ENCODE measurements around the gene CSRP3.

Gene CSRP3

GRCh38 chr11:19240420-19241259 is 38.9 kb upstream of the CSRP3 start, which contains the start of gene E2F8:
Gene E2F8, minus strand, starts transcription at chr11:19240945. Its CDS starts 824 bp downstream, at chr11:19240121.
- 0 to 1% methylated on average over 37 to 42 of the region's 59 CpGs for whole genome bisulfite sequencing, 2 experiments (ENCODE audit: insufficient coverage in 2 of 2)
- H3K36me3 ChIP-seq (ENCODE audit: control insufficient read depth, insufficient read depth, low read length) = peaks cover 15% of the 10 kb centered on the region
- H3K4me1 ChIP-seq (ENCODE audit: control insufficient read depth, insufficient read depth, low read length, poor library complexity, severe bottlenecking) = peaks cover 5% of the 10 kb centered on the region
- peak within 1 kb of the TSS; percentile 63 for H3K4me3 ChIP-seq (ENCODE audit: extremely low read depth, insufficient read depth, low read length, poor library complexity, severe bottlenecking)
- no peaks in the 10 kb centered on the region for H3K9me3 ChIP-seq (ENCODE audit: control insufficient read depth, low read length)
- peak within 1 kb of the TSS; percentile 25 for H3K27ac ChIP-seq (ENCODE audit: low read depth, low read length, severe bottlenecking)

GRCh38 chr11:19239039-19239438 is 37.3 kb upstream of the CSRP3 start:
- Histone ChIP-seq H3K4me1 (ENCODE audit: control insufficient read depth, insufficient read depth, low read length, poor library complexity, severe bottlenecking) (peaks cover 5% of the 10 kb centered on the region), H3K4me3 (ENCODE audit: extremely low read depth, insufficient read depth, low read length, poor library complexity, severe bottlenecking) (no peak overlapping the region), H3K36me3 (ENCODE audit: control insufficient read depth, insufficient read depth, low read length) (peaks cover 26% of the 10 kb centered on the region), H3K9me3 (ENCODE audit: control insufficient read depth, low read length) (no peaks in the 10 kb centered on the region), H3K27ac (ENCODE audit: low read depth, low read length, severe bottlenecking) (no peak overlapping the region)
- 84 to 92% methylated on average over 2 to 3 of the region's 3 CpGs for WGBS, 2 experiments (ENCODE audit: insufficient coverage in 2 of 2)

- WGBS, 2 experiments (ENCODE audit: insufficient coverage in 2 of 2) = 95% methylated on average over 4 of the region's 5 CpGs; no CpG with 5 or more reads in 1 of the 2 experiments
- H3K4me3 ChIP-seq (ENCODE audit: extremely low read depth, insufficient read depth, low read length, poor library complexity, severe bottlenecking) = no peak overlapping the region
- peaks cover 30% of the 10 kb centered on the region for H3K36me3 ChIP-seq (ENCODE audit: control insufficient read depth, insufficient read depth, low read length)
- H3K9me3 ChIP-seq (ENCODE audit: control insufficient read depth, low read length) = no peaks in the 10 kb centered on the region
- H3K27ac ChIP-seq (ENCODE audit: low read depth, low read length, severe bottlenecking) = no peak overlapping the region
- peaks cover 5% of the 10 kb centered on the region for H3K4me1 ChIP-seq (ENCODE audit: control insufficient read depth, insufficient read depth, low read length, poor library complexity, severe bottlenecking)
Measured at GRCh38 chr11:19237813-19238212, 36.0 kb upstream of the CSRP3 start.

GRCh38 chr11:19237381-19237780 is 35.6 kb upstream of the CSRP3 start:
- Histone ChIP-seq H3K36me3 (ENCODE audit: control insufficient read depth, insufficient read depth, low read length) (peaks cover 30% of the 10 kb centered on the region), H3K9me3 (ENCODE audit: control insufficient read depth, low read length) (no peaks in the 10 kb centered on the region), H3K27ac (ENCODE audit: low read depth, low read length, severe bottlenecking) (no peak overlapping the region), H3K4me1 (ENCODE audit: control insufficient read depth, insufficient read depth, low read length, poor library complexity, severe bottlenecking) (peaks cover 5% of the 10 kb centered on the region), H3K4me3 (ENCODE audit: extremely low read depth, insufficient read depth, low read length, poor library complexity, severe bottlenecking) (no peak overlapping the region)
- WGBS, 2 experiments (ENCODE audit: insufficient coverage in 2 of 2) = 90 to 98% methylated on average over 5 to 6 of the region's 8 CpGs

- H3K27ac ChIP-seq (ENCODE audit: low read depth, low read length, severe bottlenecking) = no peak overlapping the region
- H3K4me3 ChIP-seq (ENCODE audit: extremely low read depth, insufficient read depth, low read length, poor library complexity, severe bottlenecking) = no peak overlapping the region
- 94% methylated on average over 3 of the region's 5 CpGs; no CpG with 5 or more reads in 1 of the 2 experiments for WGBS, 2 experiments (ENCODE audit: insufficient coverage in 2 of 2)
- peaks cover 52% of the 10 kb centered on the region for H3K36me3 ChIP-seq (ENCODE audit: control insufficient read depth, insufficient read depth, low read length)
- H3K4me1 ChIP-seq (ENCODE audit: control insufficient read depth, insufficient read depth, low read length, poor library complexity, severe bottlenecking) = peaks cover 12% of the 10 kb centered on the region
- H3K9me3 ChIP-seq (ENCODE audit: control insufficient read depth, low read length) = no peaks in the 10 kb centered on the region
Measured at GRCh38 chr11:19234231-19234817, 32.5 kb upstream of the CSRP3 start.

GRCh38 chr11:19232910-19233503 is 31.2 kb upstream of the CSRP3 start:
- Histone ChIP-seq H3K4me3 (ENCODE audit: extremely low read depth, insufficient read depth, low read length, poor library complexity, severe bottlenecking) (no peak overlapping the region), H3K27ac (ENCODE audit: low read depth, low read length, severe bottlenecking) (no peak overlapping the region), H3K36me3 (ENCODE audit: control insufficient read depth, insufficient read depth, low read length) (peaks cover 56% of the 10 kb centered on the region), H3K4me1 (ENCODE audit: control insufficient read depth, insufficient read depth, low read length, poor library complexity, severe bottlenecking) (peaks cover 7% of the 10 kb centered on the region), H3K9me3 (ENCODE audit: control insufficient read depth, low read length) (no peaks in the 10 kb centered on the region)
- 64 to 85% methylated on average over 2 to 5 of the region's 6 CpGs for WGBS, 2 experiments (ENCODE audit: insufficient coverage in 2 of 2)

- 91 to 100% methylated on average over 2 to 3 of the region's 5 CpGs for WGBS, 2 experiments (ENCODE audit: insufficient coverage in 2 of 2)
- Histone ChIP-seq H3K4me1 (ENCODE audit: control insufficient read depth, insufficient read depth, low read length, poor library complexity, severe bottlenecking) (peaks cover 7% of the 10 kb centered on the region), H3K36me3 (ENCODE audit: control insufficient read depth, insufficient read depth, low read length) (peaks cover 49% of the 10 kb centered on the region), H3K27ac (ENCODE audit: low read depth, low read length, severe bottlenecking) (no peak overlapping the region), H3K9me3 (ENCODE audit: control insufficient read depth, low read length) (no peaks in the 10 kb centered on the region), H3K4me3 (ENCODE audit: extremely low read depth, insufficient read depth, low read length, poor library complexity, severe bottlenecking) (no peak overlapping the region)
Measured at GRCh38 chr11:19229671-19230070, 27.9 kb upstream of the CSRP3 start.

- Histone ChIP-seq H3K9me3 (ENCODE audit: control insufficient read depth, low read length) (no peaks in the 10 kb centered on the region), H3K27ac (ENCODE audit: low read depth, low read length, severe bottlenecking) (no peak overlapping the region), H3K4me1 (ENCODE audit: control insufficient read depth, insufficient read depth, low read length, poor library complexity, severe bottlenecking) (peaks cover 7% of the 10 kb centered on the region), H3K36me3 (ENCODE audit: control insufficient read depth, insufficient read depth, low read length) (peaks cover 45% of the 10 kb centered on the region), H3K4me3 (ENCODE audit: extremely low read depth, insufficient read depth, low read length, poor library complexity, severe bottlenecking) (no peak overlapping the region)
- whole genome bisulfite sequencing, 2 experiments (ENCODE audit: insufficient coverage in 2 of 2) = 84% methylated on average over 2 of the region's 3 CpGs; no CpG with 5 or more reads in 1 of the 2 experiments
Measured at GRCh38 chr11:19228968-19229367, 27.2 kb upstream of the CSRP3 start.

- H3K36me3 ChIP-seq (ENCODE audit: control insufficient read depth, insufficient read depth, low read length) = peaks cover 48% of the 10 kb centered on the region
Measured at GRCh38 chr11:19226378-19227195, 24.8 kb upstream of the CSRP3 start.

GRCh38 chr11:19225581-19225980 is 23.8 kb upstream of the CSRP3 start:
- H3K27ac ChIP-seq (ENCODE audit: low read depth, low read length, severe bottlenecking) = no peak overlapping the region
- peaks cover 16% of the 10 kb centered on the region for H3K4me1 ChIP-seq (ENCODE audit: control insufficient read depth, insufficient read depth, low read length, poor library complexity, severe bottlenecking)
- no peak overlapping the region for H3K4me3 ChIP-seq (ENCODE audit: extremely low read depth, insufficient read depth, low read length, poor library complexity, severe bottlenecking)
- H3K9me3 ChIP-seq (ENCODE audit: control insufficient read depth, low read length) = peaks cover 10% of the 10 kb centered on the region
- peaks cover 41% of the 10 kb centered on the region for H3K36me3 ChIP-seq (ENCODE audit: control insufficient read depth, insufficient read depth, low read length)
- 90 to 100% methylated on average over 1 of the region's 3 CpGs for WGBS, 2 experiments (ENCODE audit: insufficient coverage in 2 of 2)

More at GRCh38 chr11:19226378-19227195, 24.8 kb upstream of the CSRP3 start:
- Histone ChIP-seq H3K9me3 (ENCODE audit: control insufficient read depth, low read length) (peaks cover 10% of the 10 kb centered on the region), H3K4me3 (ENCODE audit: extremely low read depth, insufficient read depth, low read length, poor library complexity, severe bottlenecking) (no peak overlapping the region), H3K27ac (ENCODE audit: low read depth, low read length, severe bottlenecking) (no peak overlapping the region), H3K4me1 (ENCODE audit: control insufficient read depth, insufficient read depth, low read length, poor library complexity, severe bottlenecking) (peaks cover 9% of the 10 kb centered on the region)
- 100% methylated on average over 1 to 3 of the region's 6 CpGs for WGBS, 2 experiments (ENCODE audit: insufficient coverage in 2 of 2)
